HepG2 (cell line): ENCODE results near the gene GRIK4. TPM values are rescaled to one million over a fixed set of nuclear protein-coding genes. Genes with fewer than 3 reads are reported as not detected.

ENCODE experiments used
- ATAC-seq: fragments of 200-7000 bp; cut with Tn5 transposase; 3 replicates; pipeline ENCODE4 v1.9.1; 2020; ENCODE audit warnings: mild to moderate bottlenecking, moderate library complexity
- BruUV-seq: library from RNA; stranded (reverse); fragments of 400-500 nt; replicated peaks from 2 replicates; lab custom pipeline; 2021; lab: Mats Ljungman, UMichigan
- CTCF ChIA-PET: fragments of 300-600 bp; formaldehyde crosslinking; extraction: SDS; loops from one replicate; lab custom pipeline; 2021; ENCODE audit warnings: low total read pairs, inconsistent platforms, low intra/inter-chr PET ratio; lab: Yijun Ruan, JAX
- POLR2A ChIA-PET: fragments of 350-600 bp; sonication (Branson Sonifier 250); formaldehyde crosslinking; loops from one replicate; lab custom pipeline; 2020; ENCODE audit warnings: antibody characterized with exemption, inconsistent platforms; lab: Yijun Ruan, JAX
- DNase-seq: peaks from one replicate; pipeline ENCODE4 v3.0.0-alpha.2; 2015; ENCODE audit warnings: low spot score
- FAIRE-seq: peaks from 3 replicates; lab custom pipeline; 2011; peaks lifted over from hg19 to GRCh38; lab: Jason Lieb, UNC
- H2AFZ ChIP-seq: one replicate; pipeline ENCODE4 v1.6.1; 2011; ENCODE audit warnings: low read length, inconsistent platforms
- H3K27ac ChIP-seq: fragments of 300-600 bp; 3 replicates; pipeline ENCODE4 v1.8.0; 2011; ENCODE audit warnings: mixed run types, mild to moderate bottlenecking, mixed read lengths, low read length, inconsistent platforms; ENCODE audit not compliant: insufficient read depth; ENCODE audit errors: extremely low read length
- H3K27me3 ChIP-seq, 2 experiments: fragments of 200-600 bp in 1 of 2; 2 replicates in 1 of 2; 3 replicates in 1 of 2; pipeline versions ENCODE4 v1.6.0 to v1.8.0; 2011; ENCODE audit warnings: low read length in 2 of 2, mild to moderate bottlenecking in 2 of 2, moderate library complexity in 2 of 2, inconsistent platforms in 1 of 2; ENCODE audit not compliant: insufficient read depth in 2 of 2, control insufficient read depth in 1 of 2
- H3K36me3 ChIP-seq, 2 experiments: fragments of 200-600 bp in 1 of 2; replicated peaks in 1 of 2; 2 replicates in 1 of 2; 3 replicates in 1 of 2; pipeline versions ENCODE4 v1.5.1 to v1.8.0; 2011; ENCODE audit warnings: low read length in 2 of 2, inconsistent platforms in 1 of 2; ENCODE audit not compliant: insufficient read depth in 2 of 2, control insufficient read depth in 1 of 2
- H3K4me1 ChIP-seq: 2 replicates; pipeline ENCODE4 v1.5.1; 2012; ENCODE audit warnings: low read length, inconsistent platforms; ENCODE audit not compliant: insufficient read depth
- H3K4me2 ChIP-seq: 2 replicates; pipeline ENCODE4 v1.6.0; 2011; ENCODE audit warnings: low read depth, low read length, inconsistent platforms
- H3K4me3 ChIP-seq, 3 experiments: fragments of 200-600 bp in 1 of 3; sonication (generic), shearing (Covaris generic) in 1 of 3; replicated peaks in 1 of 3; 2 replicates each; pipeline ENCODE4 v1.5.1; 2011 to 2016; ENCODE audit warnings: low read length in 3 of 3, inconsistent platforms in 2 of 3, low read depth in 2 of 3, mild to moderate bottlenecking in 2 of 3, control low read depth in 1 of 3, mixed read lengths in 1 of 3; ENCODE audit not compliant: insufficient read depth in 1 of 3
- H3K79me2 ChIP-seq: one replicate; pipeline ENCODE4 v1.6.1; 2011; ENCODE audit warnings: low read length, inconsistent platforms; ENCODE audit not compliant: insufficient read depth
- H3K9ac ChIP-seq: 2 replicates; pipeline ENCODE4 v1.6.0; 2011; ENCODE audit warnings: mild to moderate bottlenecking, low read depth, low read length, inconsistent platforms; ENCODE audit not compliant: insufficient read depth
- H3K9me3 ChIP-seq: 2 replicates; pipeline ENCODE4 v1.5.1; 2012; ENCODE audit warnings: mild to moderate bottlenecking, low read length
- H4K20me1 ChIP-seq: 2 replicates; pipeline ENCODE4 v1.6.0; 2011; ENCODE audit warnings: inconsistent platforms, mild to moderate bottlenecking, low read length, moderate library complexity; ENCODE audit not compliant: insufficient read depth
- ARID2 ChIP-seq: sonication (generic); formaldehyde crosslinking; IDR thresholded peaks from 2 replicates; pipeline ENCODE4 v1.8.1; 2022; ENCODE audit warnings: mild to moderate bottlenecking, missing genetic modification reagents, borderline replicate concordance
- ETV5 ChIP-seq: IDR thresholded peaks from 2 replicates; pipeline ENCODE4 v1.6.1; 2018; ENCODE audit warnings: missing biosample characterization, missing genetic modification reagents, inconsistent platforms, borderline replicate concordance
- FIP1L1 ChIP-seq: fragments of 200-400 bp; formaldehyde crosslinking; IDR thresholded peaks from 2 replicates; pipeline ENCODE4 v1.6.1; 2018; ENCODE audit warnings: low read depth, mild to moderate bottlenecking, low read length, moderate library complexity, borderline replicate concordance; ENCODE audit not compliant: insufficient read depth
- IRF9 ChIP-seq: sonication (generic); formaldehyde crosslinking; IDR thresholded peaks from 2 replicates; pipeline ENCODE4 v1.8.0; 2022; ENCODE audit warnings: missing genetic modification reagents, mild to moderate bottlenecking, borderline replicate concordance
- KDM5A ChIP-seq: fragments of 200-600 bp; sonication (generic); IDR thresholded peaks from 2 replicates; pipeline ENCODE4 v1.7.0; 2018; ENCODE audit warnings: antibody characterized with exemption, mild to moderate bottlenecking, low read length, borderline replicate concordance
- MEIS1 ChIP-seq: sonication (generic); formaldehyde crosslinking; IDR thresholded peaks from 2 replicates; pipeline ENCODE4 v1.9.0; 2021; ENCODE audit warnings: mild to moderate bottlenecking, missing genetic modification reagents, moderate library complexity, borderline replicate concordance
- NFIB ChIP-seq: sonication (generic); formaldehyde crosslinking; IDR thresholded peaks from 2 replicates; pipeline ENCODE4 v1.9.0; 2021; ENCODE audit warnings: missing genetic modification reagents, mild to moderate bottlenecking, borderline replicate concordance
- NFRKB ChIP-seq: fragments of 450-650 bp; IDR thresholded peaks from 2 replicates; pipeline ENCODE4 v1.6.1; 2017
- NFYB ChIP-seq: sonication (generic); formaldehyde crosslinking; IDR thresholded peaks from 2 replicates; pipeline ENCODE4 v1.4.0; 2020; ENCODE audit warnings: missing genetic modification reagents
- RXRA ChIP-seq: sonication (generic); formaldehyde crosslinking; IDR thresholded peaks from 2 replicates; pipeline ENCODE4 v1.5.1; 2020; ENCODE audit warnings: missing genetic modification reagents
- TEF ChIP-seq: sonication (generic); formaldehyde crosslinking; IDR thresholded peaks from 2 replicates; pipeline ENCODE4 v1.5.0; 2020; ENCODE audit warnings: missing genetic modification reagents
- YEATS4 ChIP-seq: sonication (generic); formaldehyde crosslinking; IDR thresholded peaks from 2 replicates; pipeline ENCODE4 v1.4.0; 2020; ENCODE audit warnings: missing genetic modification reagents, borderline replicate concordance
- ZNF10 ChIP-seq: sonication (generic); formaldehyde crosslinking; IDR thresholded peaks from 2 replicates; pipeline ENCODE4 v1.4.0; 2020; ENCODE audit warnings: mild to moderate bottlenecking, low read depth, missing genetic modification reagents, borderline replicate concordance
- ZNF101 ChIP-seq: sonication (generic); formaldehyde crosslinking; IDR thresholded peaks from 2 replicates; pipeline ENCODE4 v1.4.0; 2020; ENCODE audit warnings: mild to moderate bottlenecking, low read depth, missing genetic modification reagents, borderline replicate concordance
- ZNF552 ChIP-seq: sonication (generic); formaldehyde crosslinking; IDR thresholded peaks from 2 replicates; pipeline ENCODE4 v1.9.0; 2022; ENCODE audit warnings: missing genetic modification reagents, mild to moderate bottlenecking, borderline replicate concordance
- ZNF569 ChIP-seq: sonication (generic); formaldehyde crosslinking; IDR thresholded peaks from 2 replicates; pipeline ENCODE4 v1.5.0; 2020; ENCODE audit warnings: mild to moderate bottlenecking, missing genetic modification reagents, moderate library complexity, borderline replicate concordance
- ZNF674 ChIP-seq: sonication (generic); formaldehyde crosslinking; IDR thresholded peaks from 2 replicates; pipeline ENCODE4 v1.5.0; 2020; ENCODE audit warnings: low read depth, mild to moderate bottlenecking, missing genetic modification reagents
- WGBS: methylation state at CpG from one replicate; pipeline ENCODE4 v1.1.6; 2017; ENCODE audit warnings: low lambda C conversion rate; 5-methylcytosine and 5-hydroxymethylcytosine counted together
- in situ Hi-C: cut with HindIII; loops from 2 replicates; pipeline ENCODE4 v1.10.0; 2017; ENCODE audit warnings: low pct_unique_long_range_greater_than_20kb; ENCODE audit not compliant: extremely low pct_ligation_motif_present
- intact Hi-C: fragments of 100-400 bp; cut with micrococcal nuclease; formaldehyde crosslinking; loops from one replicate; pipeline ENCODE4 v1.10.0; 2022; ENCODE audit not compliant: unreplicated experiment
- polyA plus RNA-seq, 8 experiments: library from polyadenylated mRNA; depleted of rRNA in 3 of 8; stranded (reverse) in 7 of 8; unstranded in 1 of 8; fragments of >200 nt; fragmentation: Illumina TruSeq in 4 of 8; extraction: Trizol in 4 of 8; gene quantifications; 2 replicates each; pipeline versions ENCODE4 v1.2.1 to v1.2.3, GENCODE V29; 2011 to 2016; ENCODE audit warnings: low read depth in 4 of 8, missing spikeins in 1 of 8, mixed read lengths in 1 of 8; ENCODE audit not compliant: insufficient read depth in 1 of 8
- total RNA-seq, 5 experiments: library from RNA; depleted of rRNA; stranded (reverse); fragments of >200 nt; fragmentation: Illumina TruSeq; extraction: Trizol; gene quantifications; 2 replicates each; pipeline ENCODE4 v1.2.3, GENCODE V29; 2016; ENCODE audit warnings: low read depth in 1 of 5

GRIK4 gene
- total and polyA plus RNA-seq, 2 of the 13 experiments (the other 11 are each of a cell fraction or from before 2014, with no cell fraction given), result 0.04 to 0.07 TPM

GRCh38 chr11:120603071-120603470 lies 91.5 kb downstream of the GRIK4 start:
- H2AFZ ChIP-seq, result no peak overlapping the region
- 0% methylated on average over 1 of the region's 3 CpGs for WGBS
- no peaks in the 10 kb centered on the region for H3K4me1 ChIP-seq
- intact Hi-C loops, result no loop called here
- CTCF ChIA-PET, result no interaction called here
- H3K4me3 ChIP-seq, result no peak overlapping the region
- H3K36me3 ChIP-seq, result no peaks in the 10 kb centered on the region
- no peak overlapping the region for H3K9ac ChIP-seq
- no TSS peak for BruUV-seq
- ATAC-seq, result no peak
- H3K4me2 ChIP-seq, result no peak overlapping the region
- no peaks in the 10 kb centered on the region for H4K20me1 ChIP-seq
- in situ Hi-C loops, result no loop called here
- no peak for FAIRE-seq
- no peak for TF ChIP-seq RXRA (CRISPR knock-in tag)
- no peak for TF ChIP-seq NFYB (CRISPR knock-in tag)
- TF ChIP-seq ETV5 (CRISPR knock-in tag), result no peak
- no peak for TF ChIP-seq NFIB (CRISPR knock-in tag)
- TF ChIP-seq ZNF552 (CRISPR knock-in tag), result no peak
- TF ChIP-seq FIP1L1, result no peak
- no peak for TF ChIP-seq ZNF101 (CRISPR knock-in tag)
- TF ChIP-seq ZNF569 (CRISPR knock-in tag), result no peak
- TF ChIP-seq ZNF674, result no peak
- TF ChIP-seq YEATS4 (CRISPR knock-in tag), result no peak
- no peak for TF ChIP-seq IRF9
- TF ChIP-seq MEIS1, result no peak
- TF ChIP-seq NFRKB, result no peak
- TF ChIP-seq ARID2, result no peak
- TF ChIP-seq ZNF10 (CRISPR knock-in tag), result no peak
- no peak for TF ChIP-seq TEF
- TF ChIP-seq KDM5A, result no peak
- TF ChIP-seq, all 625 proteins: peak for 0
- no peaks in the 10 kb centered on the region for H3K79me2 ChIP-seq
- POLR2A ChIA-PET, result no interaction called here
- DNase-seq, result no peak
- no peak overlapping the region for H3K27ac ChIP-seq
- no peaks in the 10 kb centered on the region for H3K9me3 ChIP-seq
- H3K27me3 ChIP-seq, result peaks cover 3 to 20% of the 10 kb centered on the region in 2 experiments; a peak in 4 of 5 replicates
